Retina (tissue), 1 donor: Measurements from ENCODE around the gene SERPINA4.
"Not testable (repeated sequence)": the region's sequence is repeated elsewhere in the genome, so short reads cannot be mapped to it uniquely, and the experiment has no call there.

Experiments
- DNase-seq: peaks from one replicate; pipeline ENCODE4 v3.0.0-alpha.2; 2016

SERPINA4 gene

DNA sequence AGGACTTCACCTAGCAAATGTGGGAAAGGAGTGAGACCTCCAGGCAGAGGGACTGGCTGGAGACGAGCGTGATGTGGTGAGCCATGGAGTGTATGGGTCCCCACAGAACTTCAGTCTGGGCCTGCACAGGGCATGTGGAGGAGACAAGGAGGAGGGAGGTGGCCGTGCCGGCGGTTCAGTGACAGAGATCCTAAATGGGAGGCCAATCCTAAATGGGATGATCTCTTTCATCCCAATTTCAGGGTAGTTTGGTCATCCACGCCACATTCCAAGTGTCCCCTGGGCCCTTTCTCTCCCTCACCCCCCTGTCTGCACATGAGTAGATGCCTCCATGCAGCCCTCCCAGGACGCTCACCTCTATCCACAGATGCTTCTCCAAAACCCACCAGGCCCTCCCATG, 33.2 kb downstream of the SERPINA4 start:
- DNase-seq = no peak

DNA sequence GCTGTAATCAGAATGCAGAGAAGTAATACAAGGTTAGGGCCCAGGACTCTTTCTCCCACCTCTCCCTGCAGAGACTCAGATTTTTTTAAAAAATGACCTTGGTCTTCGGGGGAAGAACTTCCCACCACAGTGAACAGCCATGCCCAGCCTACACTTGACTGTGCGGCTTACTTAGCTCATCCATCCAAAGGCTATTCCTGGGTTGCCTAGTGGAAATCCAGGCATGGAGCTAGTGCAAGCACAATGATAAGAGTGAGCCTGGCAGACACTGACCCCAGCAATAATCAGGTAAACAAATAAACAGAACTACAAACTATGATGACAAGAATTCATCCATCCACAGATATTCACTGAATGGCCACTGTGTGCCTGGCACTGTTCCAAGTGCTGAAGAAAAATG, 34.7 kb downstream of the SERPINA4 start:
- no peak for DNase-seq

DNA sequence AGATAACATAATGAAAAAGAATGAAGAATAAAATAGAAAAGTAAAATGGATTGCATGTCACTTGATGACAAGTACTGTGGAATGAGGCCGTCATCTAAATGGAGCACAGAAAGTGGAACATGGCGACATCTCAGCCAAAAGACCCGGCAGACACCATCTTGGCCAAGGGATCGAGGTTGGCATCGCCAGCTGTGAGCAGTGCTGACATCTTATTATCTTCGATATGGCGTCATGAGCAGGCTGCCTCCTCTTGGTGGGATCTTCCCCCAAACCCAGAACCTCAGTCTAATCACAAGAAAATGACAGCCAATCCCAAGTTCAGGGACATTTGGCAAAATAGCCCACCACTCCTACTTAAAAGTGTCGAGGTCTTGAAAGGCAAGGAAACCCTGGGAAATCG, 35.1 kb downstream of the SERPINA4 start:
- DNase-seq = no peak

DNA sequence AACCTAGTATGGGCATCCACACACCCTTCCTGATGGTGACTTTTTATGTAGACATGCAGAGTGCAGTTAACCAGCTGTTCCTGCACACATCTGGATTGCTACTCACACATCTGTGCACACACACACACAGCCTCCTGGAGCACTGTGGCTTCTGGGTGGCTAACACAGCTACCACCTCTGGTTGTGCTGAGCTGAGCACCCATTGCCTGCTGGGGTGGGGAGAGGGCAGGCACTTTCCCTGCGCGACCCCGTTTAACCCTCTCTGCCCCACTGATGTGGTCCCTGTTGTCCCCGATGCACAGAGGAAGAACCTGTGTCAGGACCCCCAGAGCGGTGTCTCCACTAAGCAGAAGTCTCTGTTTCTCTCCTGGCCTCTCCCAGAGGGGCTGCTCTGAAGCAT, 36.5 kb downstream of the SERPINA4 start:
- DNase-seq = no peak

DNA sequence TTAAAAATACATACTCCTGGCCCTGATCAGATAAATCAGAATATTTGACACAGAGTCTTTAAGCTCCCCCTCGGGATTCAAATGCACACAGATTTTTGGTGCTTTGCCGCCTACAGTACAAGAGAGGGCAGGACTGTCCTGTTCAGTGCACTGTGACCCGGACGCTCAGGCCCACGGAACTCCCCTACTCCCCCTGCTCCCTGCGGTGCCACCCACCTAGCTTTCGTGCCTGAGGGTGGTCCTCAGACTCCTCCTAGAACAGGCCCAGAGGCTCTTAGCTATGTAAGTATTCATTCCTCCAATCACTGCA, 37.2 kb downstream of the SERPINA4 start:
- no peak for DNase-seq

DNA sequence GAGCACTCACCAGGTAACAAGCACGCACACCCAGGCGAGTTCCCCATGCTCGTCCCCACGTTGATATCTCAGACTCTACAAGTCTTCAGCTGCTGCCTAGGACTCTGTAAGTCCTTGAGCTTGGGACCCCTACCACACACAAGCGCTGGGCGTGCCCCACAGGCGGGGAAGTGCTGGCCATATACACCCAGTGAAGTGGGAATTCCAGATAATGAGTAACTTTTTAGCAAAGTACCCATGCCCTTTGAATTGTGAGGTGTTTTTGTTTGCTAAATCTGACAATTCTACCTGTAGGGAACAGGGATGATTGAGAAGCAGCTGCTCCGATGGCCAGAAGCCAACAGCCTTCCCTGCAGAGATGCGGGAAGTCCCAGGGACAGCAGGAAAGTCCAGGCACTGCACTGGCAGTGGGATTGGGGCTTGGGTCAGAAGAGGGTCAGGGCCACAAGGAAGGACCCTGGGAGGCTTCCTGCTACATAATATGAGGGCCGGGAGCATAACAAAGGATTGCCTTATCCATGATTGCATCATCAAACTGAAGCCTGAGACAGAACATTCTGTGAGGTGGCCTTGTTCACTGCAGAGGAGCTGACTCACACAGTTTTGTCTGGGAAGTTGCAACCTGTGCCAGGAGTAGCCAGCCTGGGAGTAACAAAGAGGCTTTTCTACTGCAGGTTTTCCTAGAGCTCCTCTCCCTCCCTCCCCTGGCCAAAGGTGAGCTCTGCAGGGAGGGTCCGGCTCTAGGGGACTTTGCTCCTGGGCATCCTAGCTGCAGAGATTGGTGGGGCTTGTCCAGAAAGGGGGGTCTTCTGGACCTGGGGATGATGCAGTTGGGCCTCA, 37.8 kb downstream of the SERPINA4 start:
- DNase-seq = peak; percentile 34

DNA sequence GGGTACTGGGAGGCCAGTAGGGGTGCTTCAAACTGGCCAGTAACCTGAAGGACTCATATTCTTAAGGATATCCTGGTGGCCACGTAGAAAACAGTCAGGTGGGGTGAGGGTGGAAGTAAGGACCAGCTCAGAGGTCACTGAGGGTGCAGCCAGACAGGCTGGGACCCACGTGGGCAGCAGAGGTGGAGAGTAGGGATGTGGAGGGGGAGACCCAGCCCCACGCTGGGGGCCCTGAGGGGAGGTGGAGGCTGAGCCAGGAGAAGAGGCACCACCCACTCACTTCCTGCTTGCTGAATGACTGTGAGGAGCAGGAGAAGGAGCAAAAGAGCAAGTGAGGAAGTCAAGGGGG, 38.4 kb downstream of the SERPINA4 start:
- no peak for DNase-seq

DNA sequence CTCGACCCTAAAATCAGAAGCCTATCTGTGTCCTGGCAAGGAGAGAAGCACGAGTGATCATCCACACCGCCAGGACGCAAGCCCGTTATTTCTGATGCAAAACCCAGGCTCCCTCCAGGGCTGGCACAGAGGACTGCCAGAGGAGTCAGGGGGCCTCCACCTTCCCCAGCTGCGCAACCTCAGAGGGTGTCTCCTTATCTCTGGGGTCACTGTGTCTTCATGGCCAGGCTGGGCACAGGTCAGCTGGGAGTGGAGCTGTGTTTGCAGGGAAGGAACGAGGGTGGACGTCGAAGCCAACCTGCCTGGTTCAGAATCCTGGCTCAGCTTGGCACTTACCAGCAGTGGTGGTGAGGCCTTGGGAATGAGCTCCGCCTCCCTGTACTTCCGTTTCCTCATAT, 38.9 kb downstream of the SERPINA4 start:
- DNase-seq = no peak

DNA sequence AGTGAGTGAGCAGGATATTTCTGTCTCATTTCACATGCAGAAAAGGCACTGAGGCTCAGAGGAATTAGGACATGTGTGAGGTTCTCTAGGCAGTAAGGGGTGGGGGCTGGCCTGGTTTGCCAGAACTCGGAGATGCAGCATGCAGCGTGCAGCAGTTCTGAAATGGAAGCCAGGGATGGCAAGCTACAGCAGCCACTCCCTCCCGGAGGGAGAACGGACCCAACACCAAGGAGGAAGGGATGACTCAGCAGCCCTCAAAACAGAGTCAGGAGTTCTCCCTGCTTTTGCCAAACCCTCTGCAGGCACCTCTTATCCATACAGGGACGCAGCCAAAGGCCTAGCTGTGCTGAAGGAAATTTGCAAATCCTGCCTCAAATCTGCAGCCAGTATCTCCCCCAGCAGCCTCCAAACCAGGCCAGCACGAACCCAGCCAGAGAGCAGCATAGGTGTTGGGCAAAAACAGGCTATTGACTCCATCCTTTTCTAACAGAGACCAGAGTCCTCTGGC, 40.7 kb downstream of the SERPINA4 start:
- DNase-seq = no peak

DNA sequence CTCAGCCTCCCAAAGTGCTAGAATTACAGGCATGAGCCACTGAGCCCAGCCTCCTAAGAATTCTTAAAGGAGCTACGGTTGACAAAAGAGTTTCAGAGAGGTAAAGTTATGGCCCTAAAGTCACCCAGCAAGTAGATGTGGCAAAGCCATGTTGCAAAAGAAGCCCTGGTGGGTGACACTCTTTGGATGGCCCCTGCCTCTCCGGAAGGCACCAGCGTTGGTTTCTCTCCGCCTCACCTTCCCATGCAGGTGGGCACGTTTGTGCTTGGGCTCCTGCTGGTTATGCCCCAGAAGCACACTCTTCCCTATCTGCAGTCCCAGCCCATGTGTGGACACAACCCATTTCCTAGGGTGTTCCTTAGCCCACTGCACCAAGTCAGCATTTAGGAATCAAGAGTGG, 41.5 kb downstream of the SERPINA4 start:
- DNase-seq = no peak

DNA sequence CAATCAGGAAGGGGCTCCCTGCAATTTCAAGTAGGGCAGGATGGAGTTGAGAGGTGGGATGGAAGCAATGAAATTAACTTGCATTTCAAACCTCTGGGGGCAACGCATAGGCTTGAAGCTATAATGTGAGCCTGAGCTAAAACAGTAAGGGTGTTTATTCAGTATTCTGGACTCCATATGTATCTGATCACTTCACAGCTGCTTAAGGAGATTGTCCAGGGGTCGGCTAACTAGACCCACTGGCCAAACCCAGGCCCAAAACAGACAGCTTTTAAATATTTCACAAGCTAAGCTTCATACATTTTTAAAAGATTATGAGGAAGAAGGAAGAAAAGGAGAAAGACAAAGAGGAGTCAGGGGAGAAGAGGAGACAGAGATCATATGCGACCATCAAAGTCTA, 44.1 kb downstream of the SERPINA4 start:
- DNase-seq = no peak

DNA sequence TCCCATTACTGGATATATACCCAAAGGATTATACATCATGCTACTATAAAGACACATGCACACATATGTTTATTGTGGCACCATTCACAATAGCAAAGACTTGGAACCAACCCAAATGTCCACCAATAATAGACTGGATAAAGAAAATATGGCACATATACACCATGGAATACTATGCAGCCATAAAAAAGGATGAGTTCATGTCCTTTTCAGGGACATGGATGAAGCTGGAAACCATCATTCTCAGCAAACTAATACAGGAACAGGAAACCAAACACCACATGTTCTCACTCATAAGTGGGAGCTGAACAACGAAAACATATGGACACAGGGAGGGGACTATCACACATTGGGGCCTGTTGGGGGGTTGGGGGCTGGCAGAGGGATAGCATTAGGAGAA, 47.7 kb downstream of the SERPINA4 start:
- DNase-seq = not testable (repeated sequence)

DNA sequence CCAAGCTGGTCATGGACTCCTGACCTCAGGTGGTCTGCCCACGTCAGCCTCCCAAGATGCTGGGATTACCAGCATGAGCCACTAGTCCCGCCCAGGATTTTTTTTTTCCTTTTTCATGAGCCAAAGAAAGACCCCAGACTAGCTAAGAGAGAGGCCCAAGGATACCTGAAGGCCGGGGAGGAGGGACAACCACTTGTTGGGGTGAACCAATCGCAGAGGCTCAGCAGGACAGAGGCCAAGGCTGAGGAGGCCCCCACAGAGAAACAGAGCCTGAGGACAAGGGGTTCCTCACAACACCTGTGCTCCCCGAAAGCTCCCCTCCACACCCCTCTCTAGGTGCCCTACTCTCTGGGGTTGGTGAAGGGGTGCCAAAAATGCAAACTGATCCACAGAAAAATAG, 49.9 kb downstream of the SERPINA4 start:
- no peak for DNase-seq

DNA sequence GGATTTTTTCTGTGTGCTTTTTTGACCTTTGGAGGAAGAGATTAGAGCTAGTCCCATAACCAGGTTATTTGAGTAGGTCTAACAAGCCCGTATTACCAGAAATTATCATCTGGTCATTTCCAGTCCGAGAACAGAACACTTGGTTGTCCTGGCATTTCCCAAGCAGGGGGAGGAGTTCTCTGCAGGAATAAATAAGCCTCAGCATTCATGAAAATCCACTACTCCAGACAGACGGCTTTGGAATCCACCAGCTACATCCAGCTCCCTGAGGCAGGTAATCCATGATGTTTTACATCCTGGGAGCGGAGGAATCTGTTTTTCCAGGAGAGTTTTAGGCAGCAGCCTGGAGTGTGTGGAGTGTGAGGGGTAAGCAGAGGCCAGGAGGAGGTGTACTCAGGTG, 50.9 kb downstream of the SERPINA4 start, which contains the start of gene SERPINA3:
TSS of gene SERPINA3 (plus strand) at position 218 of the 400 bp plus-strand sequence. CDS start 2,051 bp downstream, outside the sequence.
- DNase-seq = no peak

DNA sequence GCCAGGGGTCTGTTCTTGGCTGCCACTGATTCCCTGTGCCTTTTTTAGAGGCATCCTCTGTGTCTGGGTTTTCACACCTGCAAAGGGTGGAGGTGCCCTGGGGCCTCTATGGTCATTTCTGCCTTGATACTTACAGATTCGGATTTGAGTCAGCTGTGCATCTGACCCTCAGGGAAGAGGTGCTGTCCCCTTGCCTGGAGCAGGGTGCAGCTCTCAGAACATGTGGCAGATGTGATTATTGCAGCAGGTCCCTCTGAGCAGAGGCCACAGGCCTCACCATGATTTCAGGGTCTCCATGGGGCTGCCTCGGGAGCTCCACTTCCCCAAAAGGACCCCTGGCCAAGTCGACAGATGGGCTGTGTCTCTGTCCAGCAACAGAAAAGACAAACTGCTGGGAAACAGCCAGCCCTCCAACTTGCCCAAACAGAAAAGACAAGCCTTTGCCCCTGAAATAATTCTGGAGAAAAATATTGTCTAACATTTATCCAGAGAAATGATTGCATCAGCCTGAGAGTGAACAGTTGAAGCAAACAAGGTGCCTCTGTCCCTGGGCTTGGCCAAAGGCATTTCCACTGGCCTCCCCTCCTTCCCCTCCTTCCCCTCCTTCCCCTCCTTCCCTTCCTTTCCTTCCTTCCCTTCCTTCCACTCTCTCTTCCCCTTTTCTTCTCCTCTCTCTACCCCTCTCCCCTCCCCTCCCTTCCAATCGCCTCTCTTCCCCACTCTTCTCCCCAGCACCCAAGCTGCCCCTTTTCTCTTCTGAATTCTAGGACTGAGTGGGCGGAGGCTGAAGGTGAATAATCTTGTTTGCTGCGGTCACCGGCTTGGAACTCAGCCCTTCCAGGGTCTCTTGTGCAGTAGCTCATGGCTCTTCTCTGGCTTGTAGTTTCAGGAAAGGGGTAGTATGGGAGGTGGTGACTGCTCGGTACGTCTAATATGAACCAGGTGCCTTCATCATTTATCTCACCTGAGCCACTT, 51.6 kb downstream of the SERPINA4 start:
- no peak for DNase-seq

DNA sequence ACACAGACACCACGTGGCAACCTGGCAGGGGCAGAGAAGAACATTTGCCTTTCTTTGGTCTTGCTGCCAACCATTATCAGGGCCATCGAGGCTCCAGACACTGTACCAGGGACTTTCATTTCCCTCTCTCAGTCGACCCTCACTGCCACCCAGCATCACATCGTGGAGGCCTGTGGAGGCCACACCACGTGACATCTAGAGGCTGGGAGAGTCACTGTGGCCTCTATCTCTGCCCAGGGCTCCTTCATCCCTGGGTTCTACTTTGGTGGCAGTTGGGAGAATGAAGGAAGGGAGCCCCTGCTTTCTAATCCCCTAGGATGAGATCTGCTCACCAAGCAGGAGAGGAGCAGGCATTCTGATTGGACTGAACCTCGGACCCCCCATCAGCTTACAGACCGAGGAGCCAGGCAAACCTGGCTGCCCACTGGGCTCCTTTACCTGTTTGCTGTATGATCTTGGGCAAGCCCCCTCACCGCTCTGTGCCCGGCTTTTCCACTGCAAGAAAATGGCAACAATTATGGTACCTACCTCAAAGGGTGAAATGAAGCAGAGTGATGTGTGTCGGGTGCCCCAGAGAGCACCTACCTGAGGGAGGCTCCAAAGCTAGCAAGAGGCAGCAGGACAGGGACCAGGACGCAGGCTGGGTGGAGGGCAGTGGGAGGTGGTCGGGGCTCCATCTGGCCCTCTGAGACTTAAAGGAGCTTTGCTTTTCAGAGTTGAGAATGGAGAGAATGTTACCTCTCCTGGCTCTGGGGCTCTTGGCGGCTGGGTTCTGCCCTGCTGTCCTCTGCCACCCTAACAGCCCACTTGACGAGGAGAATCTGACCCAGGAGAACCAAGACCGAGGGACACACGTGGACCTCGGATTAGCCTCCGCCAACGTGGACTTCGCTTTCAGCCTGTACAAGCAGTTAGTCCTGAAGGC, 52.7 kb downstream of the SERPINA4 start:
- DNase-seq = no peak

DNA sequence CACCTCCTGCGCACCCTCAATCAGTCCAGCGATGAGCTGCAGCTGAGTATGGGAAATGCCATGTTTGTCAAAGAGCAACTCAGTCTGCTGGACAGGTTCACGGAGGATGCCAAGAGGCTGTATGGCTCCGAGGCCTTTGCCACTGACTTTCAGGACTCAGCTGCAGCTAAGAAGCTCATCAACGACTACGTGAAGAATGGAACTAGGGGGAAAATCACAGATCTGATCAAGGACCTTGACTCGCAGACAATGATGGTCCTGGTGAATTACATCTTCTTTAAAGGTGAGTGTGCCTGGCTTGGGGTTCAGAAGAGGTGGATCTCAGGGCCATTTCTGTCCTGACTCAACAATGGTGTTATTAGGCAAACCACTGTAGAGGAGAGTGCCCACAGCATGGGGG, 53.6 kb downstream of the SERPINA4 start:
- DNase-seq = no peak

DNA sequence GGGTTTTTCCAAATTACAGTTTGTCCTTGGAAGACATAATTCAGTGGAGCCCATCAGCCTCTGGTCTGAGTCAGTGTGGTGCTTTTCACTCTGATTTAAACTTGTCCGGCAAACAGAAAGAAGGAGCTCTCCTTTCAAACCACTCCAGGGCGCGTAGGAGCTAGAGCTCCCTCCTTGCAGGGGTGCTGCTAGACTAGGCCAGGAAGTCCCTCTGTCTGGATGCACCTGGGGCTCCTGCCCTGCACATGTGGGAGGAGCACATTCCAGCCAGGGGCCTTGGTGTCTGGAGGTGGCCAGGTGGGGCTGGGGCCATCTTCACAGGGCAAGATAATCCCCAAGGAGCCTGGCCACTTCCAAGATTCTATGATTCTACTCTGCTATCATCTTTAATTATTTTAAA, 54.0 kb downstream of the SERPINA4 start:
- no peak for DNase-seq

DNA sequence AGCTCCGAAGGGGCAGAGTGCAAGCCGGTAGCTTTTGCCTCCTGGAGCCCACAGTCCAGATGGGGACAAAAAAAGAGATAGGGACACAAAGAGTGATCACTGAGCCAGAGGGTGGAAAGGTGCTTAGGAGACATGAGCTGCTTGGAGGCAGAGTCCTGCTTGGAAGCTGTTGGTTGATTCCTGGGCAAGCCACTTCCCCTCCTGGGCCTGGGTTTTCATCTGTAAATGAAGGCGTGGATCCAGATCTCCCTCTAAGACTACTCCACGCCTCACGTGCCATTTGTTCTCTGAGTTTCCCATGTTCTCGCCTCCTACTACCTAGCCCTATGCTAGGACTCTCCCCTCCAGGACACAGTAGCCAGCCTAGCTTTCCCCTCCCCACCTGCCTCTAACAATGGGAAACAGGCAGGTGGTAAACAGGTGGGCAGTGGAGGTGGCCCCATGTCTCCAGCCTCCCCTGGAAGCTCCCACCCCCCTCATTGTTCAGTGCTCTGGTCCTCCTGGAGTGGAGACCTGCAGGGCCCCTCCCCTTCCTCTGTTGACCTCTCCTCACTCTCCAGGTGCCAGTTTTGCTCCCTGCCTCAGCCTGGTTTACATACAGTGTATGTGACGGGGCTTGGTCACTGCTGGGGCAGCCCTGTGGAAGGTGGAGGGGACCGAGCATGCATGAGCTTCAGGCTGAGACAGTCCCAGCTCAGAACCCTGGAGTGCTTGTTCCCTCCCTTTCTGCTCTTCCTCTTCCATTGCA, 54.8 kb downstream of the SERPINA4 start:
- no peak for DNase-seq

DNA sequence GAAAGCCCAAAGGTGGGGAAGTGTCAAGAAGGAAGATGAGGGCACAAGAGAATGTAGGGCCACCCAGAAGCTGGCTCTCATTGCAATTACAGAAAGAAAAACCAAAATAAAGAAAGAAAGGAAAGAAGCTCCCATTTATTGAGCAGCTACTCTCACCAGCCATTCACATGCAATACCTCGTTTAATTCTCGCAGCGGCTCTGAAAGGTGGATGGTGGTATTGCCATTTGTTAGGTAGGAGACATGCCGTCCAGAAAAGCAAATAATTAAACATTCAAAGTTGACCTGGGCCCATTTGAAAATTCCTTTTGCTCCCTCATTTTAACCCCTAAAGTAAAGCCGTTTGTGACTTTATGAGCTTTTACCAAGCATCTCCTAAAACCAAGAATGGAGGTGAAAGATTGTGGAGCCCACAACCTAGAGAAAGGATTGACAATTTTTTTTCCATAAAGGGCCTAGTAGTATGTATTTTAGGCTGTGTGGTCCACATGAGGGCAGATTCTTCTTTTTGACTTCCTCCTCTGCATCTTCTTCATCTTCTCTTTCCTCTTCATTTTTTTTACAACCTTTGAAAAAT, 56.2 kb downstream of the SERPINA4 start:
- DNase-seq = no peak

DNA sequence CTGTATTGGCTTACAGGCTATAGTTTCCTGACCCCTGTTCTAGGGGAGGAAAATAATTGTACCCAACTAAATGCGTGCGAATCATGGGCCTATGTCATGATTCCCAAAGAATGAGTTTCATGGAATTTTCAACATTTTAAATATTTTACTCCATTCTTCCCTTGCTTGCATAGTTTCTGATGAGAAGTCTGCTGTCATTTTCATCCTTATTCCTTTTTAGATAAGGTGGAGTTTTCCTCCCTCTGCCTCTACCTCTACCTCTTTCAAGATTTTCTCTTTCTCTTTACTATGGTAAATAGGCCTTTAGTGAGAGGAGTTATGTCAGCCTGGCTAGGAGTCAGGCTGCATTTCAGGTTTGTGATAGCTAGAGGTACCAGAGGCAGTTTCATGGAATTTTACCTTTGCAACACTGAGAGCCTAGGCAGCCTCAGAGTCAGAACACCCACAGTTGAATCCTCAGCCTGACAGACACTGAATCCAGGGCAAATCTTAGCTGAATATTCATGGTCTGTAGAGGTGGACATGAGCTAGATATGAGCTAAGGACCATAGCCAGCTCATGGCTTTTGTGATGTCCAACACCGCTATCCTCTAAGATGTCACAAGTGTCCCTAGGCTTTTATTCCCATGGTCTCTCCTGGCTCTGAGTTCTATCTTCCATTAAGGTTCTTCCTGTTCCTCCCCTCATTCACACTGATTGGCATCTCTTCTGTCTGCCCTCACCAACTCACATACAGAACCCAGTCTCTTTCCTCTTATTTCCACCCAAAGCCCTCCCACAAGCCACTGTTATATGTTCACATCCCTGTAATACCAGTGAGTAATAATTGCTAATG, 57.0 kb downstream of the SERPINA4 start:
- no peak for DNase-seq
